ENCODE measurements around the gene SETD1B. TPM values are rescaled to one million over a fixed set of nuclear protein-coding genes. Genes with fewer than 3 reads are reported as not detected.
A peak's percentile ranks its signal among the peaks of the same experiment; 100 is the strongest.

Gene SETD1B
- total and polyA plus RNA-seq, 2 experiments from 2014 or later: 2.4 to 15.1 TPM

GRCh38 chr12:121802843-121803698 lies 738 bp upstream of the SETD1B start:
- Histone ChIP-seq H3K4me1 (ENCODE audit: low read depth) (peaks cover 24% of the 10 kb centered on the region), H3K4me3 (peak overlapping the region; percentile 89), H3K27ac (peak overlapping the region; percentile 100), H3K9me3 (ENCODE audit: low read depth) (no peaks in the 10 kb centered on the region), H3K27me3 (no peaks in the 10 kb centered on the region), H3K36me3 (no peaks in the 10 kb centered on the region)
- TF ChIP-seq CTCF (IDR thresholded peaks at IDR 0.05; ENCODE audit: low read depth, low read length): no peak
- DNase-seq (ENCODE audit: low read depth in 1 of 2, low spot score in 1 of 2): peak; percentile 95 to 97

- H3K4me1 ChIP-seq (ENCODE audit: low read depth): peaks cover 11% of the 10 kb centered on the region
- peak overlapping the region; percentile 100 for H3K27ac ChIP-seq
- TF ChIP-seq CTCF (IDR thresholded peaks at IDR 0.05; ENCODE audit: low read depth, low read length): no peak
- no peaks in the 10 kb centered on the region for H3K27me3 ChIP-seq
- peak; percentile 32 to 45 for DNase-seq (ENCODE audit: low read depth in 1 of 2, low spot score in 1 of 2)
- peak overlapping the region; percentile 89 for H3K4me3 ChIP-seq
- peaks cover 6% of the 10 kb centered on the region for H3K36me3 ChIP-seq
- H3K9me3 ChIP-seq (ENCODE audit: low read depth): no peaks in the 10 kb centered on the region
These were observed 755 bp downstream of the SETD1B start for GRCh38 chr12:121804417-121805111.

- peaks cover 14% of the 10 kb centered on the region for H3K36me3 ChIP-seq
- peak overlapping the region; percentile 100 for H3K27ac ChIP-seq
- H3K4me3 ChIP-seq: peak overlapping the region; percentile 89
- no peak for TF ChIP-seq CTCF (IDR thresholded peaks at IDR 0.05; ENCODE audit: low read depth, low read length)
- peak; percentile 39 to 47 for DNase-seq (ENCODE audit: low read depth in 1 of 2, low spot score in 1 of 2)
- H3K27me3 ChIP-seq: no peaks in the 10 kb centered on the region
- H3K4me1 ChIP-seq (ENCODE audit: low read depth): peaks cover 11% of the 10 kb centered on the region
- H3K9me3 ChIP-seq (ENCODE audit: low read depth): no peaks in the 10 kb centered on the region
These were observed 1.6 kb downstream of the SETD1B start for GRCh38 chr12:121805171-121806008.

- TF ChIP-seq CTCF (IDR thresholded peaks at IDR 0.05; ENCODE audit: low read depth, low read length): no peak
- H3K4me1 ChIP-seq (ENCODE audit: low read depth): peaks cover 15% of the 10 kb centered on the region
- H3K36me3 ChIP-seq: peaks cover 18% of the 10 kb centered on the region
- H3K27me3 ChIP-seq: no peaks in the 10 kb centered on the region
- H3K27ac ChIP-seq: peak overlapping the region; percentile 100
- DNase-seq (ENCODE audit: low read depth in 1 of 2, low spot score in 1 of 2): peak in 1 of 2 donors; percentile 34
- no peaks in the 10 kb centered on the region for H3K9me3 ChIP-seq (ENCODE audit: low read depth)
- H3K4me3 ChIP-seq: peak overlapping the region; percentile 89
These were observed 2.3 kb downstream of the SETD1B start for GRCh38 chr12:121806009-121806545.
